ENCODE measurements around the gene KATNBL1.

KATNBL1 gene

DNA sequence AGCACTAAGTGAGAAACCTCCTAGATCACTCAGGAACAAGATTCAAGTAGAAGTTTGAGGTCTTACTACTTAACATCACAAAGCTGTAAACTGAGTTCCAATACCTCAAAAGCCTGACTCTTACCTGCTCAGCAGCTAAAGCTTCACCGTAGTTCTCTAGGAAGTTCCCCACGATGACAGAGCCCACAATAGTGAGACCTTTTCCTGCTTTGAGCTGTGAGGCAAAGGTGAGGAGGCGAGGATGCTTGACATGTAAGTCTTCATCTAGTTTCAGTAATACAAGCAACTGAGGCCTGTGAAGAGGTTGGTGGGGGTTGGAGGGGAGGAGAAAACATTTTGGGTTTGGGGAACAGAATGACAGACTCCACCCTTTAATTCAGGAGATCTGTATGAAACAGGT lies 30.6 kb upstream of the KATNBL1 start:
- TF ChIP-seq EZH2 (IDR thresholded peaks at IDR 0.05; ENCODE audit: borderline replicate concordance, low read depth, low read length, severe bottlenecking): no peak
- TF ChIP-seq, protein P1, sequence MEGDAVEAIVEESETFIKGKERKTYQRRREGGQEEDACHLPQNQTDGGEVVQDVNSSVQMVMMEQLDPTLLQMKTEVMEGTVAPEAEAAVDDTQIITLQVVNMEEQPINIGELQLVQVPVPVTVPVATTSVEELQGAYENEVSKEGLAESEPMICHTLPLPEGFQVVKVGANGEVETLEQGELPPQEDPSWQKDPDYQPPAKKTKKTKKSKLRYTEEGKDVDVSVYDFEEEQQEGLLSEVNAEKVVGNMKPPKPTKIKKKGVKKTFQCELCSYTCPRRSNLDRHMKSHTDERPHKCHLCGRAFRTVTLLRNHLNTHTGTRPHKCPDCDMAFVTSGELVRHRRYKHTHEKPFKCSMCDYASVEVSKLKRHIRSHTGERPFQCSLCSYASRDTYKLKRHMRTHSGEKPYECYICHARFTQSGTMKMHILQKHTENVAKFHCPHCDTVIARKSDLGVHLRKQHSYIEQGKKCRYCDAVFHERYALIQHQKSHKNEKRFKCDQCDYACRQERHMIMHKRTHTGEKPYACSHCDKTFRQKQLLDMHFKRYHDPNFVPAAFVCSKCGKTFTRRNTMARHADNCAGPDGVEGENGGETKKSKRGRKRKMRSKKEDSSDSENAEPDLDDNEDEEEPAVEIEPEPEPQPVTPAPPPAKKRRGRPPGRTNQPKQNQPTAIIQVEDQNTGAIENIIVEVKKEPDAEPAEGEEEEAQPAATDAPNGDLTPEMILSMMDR (IDR thresholded peaks at IDR 0.05; ENCODE audit: borderline replicate concordance, extremely low read depth, low read length, poor library complexity, severe bottlenecking): no peak
- DNase-seq (no peak), ATAC-seq (ENCODE audit: insufficient read depth, low read depth) (no peak)
- Histone ChIP-seq H3K4me2 (ENCODE audit: insufficient read depth, low read length) (no peak overlapping the region), H3K4me3 (ENCODE audit: low read depth in 1 of 2, low read length in 2 of 2) (no peak overlapping the region), H3K27ac (ENCODE audit: low read length) (no peak overlapping the region), H2AFZ (ENCODE audit: low read depth, low read length) (no peak overlapping the region), H3K9me3 (ENCODE audit: insufficient read depth, low read length, severe bottlenecking) (no peaks in the 10 kb centered on the region), H3K4me1 (ENCODE audit: insufficient read depth, low read length) (no peaks in the 10 kb centered on the region), H3K79me2 (ENCODE audit: insufficient read depth, low read length) (no peaks in the 10 kb centered on the region), H3K36me3 (ENCODE audit: insufficient read depth, low read length) (peaks cover 21% of the 10 kb centered on the region; the same call in 1 of the 2 replicates), H3K27me3 (ENCODE audit: insufficient read depth, low read length, poor library complexity) (no peaks in the 10 kb centered on the region), H4K20me1 (ENCODE audit: insufficient read depth, low read length) (no peaks in the 10 kb centered on the region), H3K9ac (ENCODE audit: low read depth, low read length) (no peak overlapping the region)

DNA sequence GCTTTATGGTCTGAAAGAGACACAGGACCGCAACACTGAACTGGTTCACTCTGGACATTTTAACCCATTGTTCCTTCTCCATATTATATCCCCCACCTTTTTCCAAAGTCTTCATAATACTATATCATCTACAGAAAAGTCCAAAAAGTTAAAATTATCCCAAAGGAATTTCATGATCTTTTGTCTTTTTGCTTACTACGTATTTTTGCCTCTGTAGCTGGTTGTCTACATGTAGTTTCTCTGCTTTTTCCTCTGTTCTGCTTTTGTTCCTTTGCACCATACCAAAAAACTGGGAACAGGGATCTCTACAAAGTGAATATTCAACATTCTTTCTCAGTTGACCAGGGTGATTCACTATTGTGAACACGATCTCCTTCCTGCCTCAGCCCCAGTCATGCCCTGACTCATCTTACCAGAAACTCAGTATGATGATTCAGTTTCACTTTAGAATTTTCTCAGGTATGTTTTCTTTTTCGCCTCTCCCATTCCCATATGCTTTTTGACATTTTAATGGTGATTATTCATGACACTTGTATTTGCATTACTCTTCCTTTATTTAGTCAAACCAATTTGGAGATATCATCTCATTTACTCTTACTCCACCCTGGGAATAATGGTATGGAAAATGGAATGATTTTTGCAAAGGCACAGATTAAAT lies 29.4 kb upstream of the KATNBL1 start:
- Histone ChIP-seq H3K79me2 (ENCODE audit: insufficient read depth, low read length) (no peaks in the 10 kb centered on the region), H3K9me3 (ENCODE audit: insufficient read depth, low read length, severe bottlenecking) (no peaks in the 10 kb centered on the region), H3K4me1 (ENCODE audit: insufficient read depth, low read length) (no peaks in the 10 kb centered on the region), H3K9ac (ENCODE audit: low read depth, low read length) (no peak overlapping the region), H3K4me2 (ENCODE audit: insufficient read depth, low read length) (no peak overlapping the region), H4K20me1 (ENCODE audit: insufficient read depth, low read length) (no peaks in the 10 kb centered on the region), H3K27me3 (ENCODE audit: insufficient read depth, low read length, poor library complexity) (no peaks in the 10 kb centered on the region), H3K36me3 (ENCODE audit: insufficient read depth, low read length) (peaks cover 17% of the 10 kb centered on the region; the same call in 1 of the 2 replicates), H3K27ac (ENCODE audit: low read length) (no peak overlapping the region), H2AFZ (ENCODE audit: low read depth, low read length) (no peak overlapping the region), H3K4me3 (ENCODE audit: low read depth in 1 of 2, low read length in 2 of 2) (no peak overlapping the region)
- no peak for ATAC-seq (ENCODE audit: insufficient read depth, low read depth)
- no peak for TF ChIP-seq EZH2 (IDR thresholded peaks at IDR 0.05; ENCODE audit: borderline replicate concordance, low read depth, low read length, severe bottlenecking)
- DNase-seq: no peak

DNA sequence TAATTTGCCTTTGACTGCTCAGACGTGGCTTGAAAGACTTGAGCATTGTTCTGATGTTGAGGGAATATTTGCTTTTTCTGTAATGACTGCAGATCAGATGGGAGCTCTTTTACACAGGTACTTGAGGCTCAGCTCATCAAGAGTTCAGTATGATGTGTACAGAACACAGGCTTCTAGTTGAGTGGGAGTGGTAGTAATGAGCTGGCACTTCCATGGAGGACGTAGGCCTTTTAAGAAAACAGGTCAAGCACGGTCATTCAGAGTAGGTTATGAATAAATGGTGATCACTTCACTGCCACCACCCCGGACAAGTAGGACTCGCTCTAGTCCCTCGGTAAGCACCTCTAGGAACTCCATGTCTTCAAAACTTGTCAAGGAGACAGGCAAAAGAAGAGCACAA lies 23.7 kb upstream of the KATNBL1 start:
- no peak overlapping the region for H3K4me2 ChIP-seq (ENCODE audit: insufficient read depth, low read length)
- ATAC-seq (ENCODE audit: insufficient read depth, low read depth): no peak

More for the DNA sequence above, 23.7 kb upstream of the KATNBL1 start:
- Histone ChIP-seq H3K27ac (ENCODE audit: low read length) (no peak overlapping the region), H3K36me3 (ENCODE audit: insufficient read depth, low read length) (peaks cover 32% of the 10 kb centered on the region; the same call in 1 of the 2 replicates), H3K79me2 (ENCODE audit: insufficient read depth, low read length) (no peaks in the 10 kb centered on the region), H3K4me3 (ENCODE audit: low read depth in 1 of 2, low read length in 2 of 2) (no peak overlapping the region), H3K9ac (ENCODE audit: low read depth, low read length) (no peak overlapping the region), H4K20me1 (ENCODE audit: insufficient read depth, low read length) (no peaks in the 10 kb centered on the region), H3K4me1 (ENCODE audit: insufficient read depth, low read length) (no peaks in the 10 kb centered on the region), H3K27me3 (ENCODE audit: insufficient read depth, low read length, poor library complexity) (no peaks in the 10 kb centered on the region), H2AFZ (ENCODE audit: low read depth, low read length) (no peak overlapping the region), H3K9me3 (ENCODE audit: insufficient read depth, low read length, severe bottlenecking) (no peaks in the 10 kb centered on the region)
- DNase-seq: no peak
- TF ChIP-seq EZH2 (IDR thresholded peaks at IDR 0.05; ENCODE audit: borderline replicate concordance, low read depth, low read length, severe bottlenecking): no peak
- TF ChIP-seq, protein P1 (IDR thresholded peaks at IDR 0.05; ENCODE audit: borderline replicate concordance, extremely low read depth, low read length, poor library complexity, severe bottlenecking): no peak
